Adrenal gland (tissue), 12 donors: ENCODE results near the gene NPAS3. TPM values are rescaled to one million over a fixed set of nuclear protein-coding genes. Genes with fewer than 3 reads are reported as not detected.

Experiments
- DNase-seq, 7 donors: peaks; one replicate each; pipeline ENCODE4 v3.0.0-alpha.2; 2019 to 2020
- H3K27ac ChIP-seq, 5 donors: fragments of 200-600 bp; sonication (generic) in 4 of 5; 1 replicate in 3 of 5; 2 replicates in 2 of 5; pipeline versions ENCODE4 v1.5.1 to v1.8.0; 2016 to 2020; ENCODE audit warnings: mild to moderate bottlenecking in 1 of 5
- H3K27me3 ChIP-seq: fragments of 200-600 bp; 2 replicates; pipeline ENCODE4 v1.8.0; 2021
- H3K36me3 ChIP-seq, 2 donors: fragments of 200-600 bp; replicated peaks in 1 of 2; 1 replicate in 1 of 2; 2 replicates in 1 of 2; pipeline versions ENCODE4 v1.5.1 to v1.8.0; 2018 to 2022
- H3K4me1 ChIP-seq, 2 donors: fragments of 200-600 bp; replicated peaks in 1 of 2; 1 replicate in 1 of 2; 2 replicates in 1 of 2; pipeline versions ENCODE4 v1.5.1 to v1.8.0; 2018 to 2021
- H3K4me3 ChIP-seq, 4 donors: fragments of 200-600 bp; sonication (generic) in 3 of 4; one replicate each; pipeline ENCODE4 v1.5.1; 2016 to 2018
- H3K9me3 ChIP-seq, 3 donors: fragments of 200-600 bp; sonication (generic) in 1 of 3; replicated peaks in 1 of 3; 1 replicate in 2 of 3; 2 replicates in 1 of 3; pipeline versions ENCODE4 v1.5.1 to v1.8.0; 2016 to 2021
- POLR2A ChIP-seq, 2 donors: fragments of 450-650 bp; IDR thresholded peaks; one replicate each; pipeline ENCODE4 v1.6.1; 2017; ENCODE audit warnings: antibody characterized with exemption in 2 of 2, mild to moderate bottlenecking in 2 of 2, moderate library complexity in 1 of 2
- WGBS, 4 donors: extraction: QIAGEN DNeasy Blood & Tissue Kit in 2 of 4; methylation state at CpG; one replicate each; pipeline versions ENCODE4 v1.1.5 to v1.1.7; 2013 to 2017; 5-methylcytosine and 5-hydroxymethylcytosine counted together
- intact Hi-C, 2 donors: fragments of 100-400 bp; cut with DNase I; formaldehyde crosslinking; loops; one replicate each; pipeline versions ENCODE4 v1.14.1 to v1.15.0; 2022 to 2023
- polyA plus RNA-seq, 3 donors: library from polyadenylated mRNA; stranded (reverse); fragments of 200-250 nt in 2 of 3; fragments of 350-450 nt in 1 of 3; fragmentation: Illumina TruSeq in 1 of 3; extraction: RNeasy Lipid Tissue Mini Kit (QIAGEN cat#74804) in 1 of 3; gene quantifications; one replicate each; pipeline ENCODE4 v1.2.3, GENCODE V29; 2013 to 2014
- total RNA-seq, 9 donors: library from RNA; depleted of rRNA in 4 of 9; stranded (reverse); fragments of >200 nt in 4 of 9; fragments of 120-200 nt in 1 of 9; fragmentation: NEBNext Ultra II Directional in 1 of 9; extraction: Animal tissue kit (Norgen Biotek cat#: 25700) in 1 of 9; gene quantifications; one replicate each; pipeline versions ENCODE4 v1.1.0 to v1.2.4, GENCODE V29; 2013 to 2023
- TF ChIP-seq, protein P1 (sequence below), 6 experiments: fragments of 450-650 bp in 4 of 6; fragments of 200-600 bp in 2 of 6; sonication (generic) in 1 of 6; IDR thresholded peaks; 1 replicate in 5 of 6; 2 replicates in 1 of 6; pipeline versions ENCODE4 v1.5.1 to v1.8.0; 2016 to 2021; ENCODE audit warnings: antibody characterized with exemption in 6 of 6, mild to moderate bottlenecking in 2 of 6, moderate library complexity in 1 of 6
- donor health status: healthy with polysubstance abuse.
- donor health status: Bipolar disorder and iron deficiency.
- donor health status: DM: yes; HTN: yes; CAD: no.
- donor health status: DM: no; HTN: no; CAD: no.
- donor health status: DM: no; HTN: no; CAD: no.
- donor health status: DM: yes; HTN: yes; CAD: no.

NPAS3 gene
- total and polyA plus RNA-seq, 12 donors: 0.36 to 7.5 (median 1.5) TPM

DNA sequence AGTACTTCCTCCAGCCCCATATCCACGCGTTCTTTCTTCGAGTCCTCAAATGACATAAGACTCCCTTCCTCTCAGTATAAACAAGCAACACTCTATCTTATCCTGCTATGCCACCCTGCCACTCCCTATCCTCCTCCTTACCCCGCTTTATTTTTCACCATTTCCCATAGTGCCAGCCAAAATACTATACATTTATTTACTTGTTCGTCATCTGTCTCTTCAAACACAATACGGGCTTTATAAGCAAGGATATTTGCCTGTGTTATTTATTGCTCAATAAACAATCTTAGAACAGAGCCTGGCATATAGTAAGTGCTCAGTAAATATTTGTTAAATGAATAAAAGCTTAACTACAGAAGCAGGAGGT is 567.3 kb downstream of the NPAS3 start:
- TF ChIP-seq, protein P1, sequence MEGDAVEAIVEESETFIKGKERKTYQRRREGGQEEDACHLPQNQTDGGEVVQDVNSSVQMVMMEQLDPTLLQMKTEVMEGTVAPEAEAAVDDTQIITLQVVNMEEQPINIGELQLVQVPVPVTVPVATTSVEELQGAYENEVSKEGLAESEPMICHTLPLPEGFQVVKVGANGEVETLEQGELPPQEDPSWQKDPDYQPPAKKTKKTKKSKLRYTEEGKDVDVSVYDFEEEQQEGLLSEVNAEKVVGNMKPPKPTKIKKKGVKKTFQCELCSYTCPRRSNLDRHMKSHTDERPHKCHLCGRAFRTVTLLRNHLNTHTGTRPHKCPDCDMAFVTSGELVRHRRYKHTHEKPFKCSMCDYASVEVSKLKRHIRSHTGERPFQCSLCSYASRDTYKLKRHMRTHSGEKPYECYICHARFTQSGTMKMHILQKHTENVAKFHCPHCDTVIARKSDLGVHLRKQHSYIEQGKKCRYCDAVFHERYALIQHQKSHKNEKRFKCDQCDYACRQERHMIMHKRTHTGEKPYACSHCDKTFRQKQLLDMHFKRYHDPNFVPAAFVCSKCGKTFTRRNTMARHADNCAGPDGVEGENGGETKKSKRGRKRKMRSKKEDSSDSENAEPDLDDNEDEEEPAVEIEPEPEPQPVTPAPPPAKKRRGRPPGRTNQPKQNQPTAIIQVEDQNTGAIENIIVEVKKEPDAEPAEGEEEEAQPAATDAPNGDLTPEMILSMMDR (IDR thresholded peaks at IDR 0.05): no peak
- no peak for TF ChIP-seq POLR2A (IDR thresholded peaks at IDR 0.05)
- 91 to 98% (median 93%) methylated on average over 6 of the region's 6 CpGs for WGBS, 4 donors
- intact Hi-C loops: no loop called here

DNA sequence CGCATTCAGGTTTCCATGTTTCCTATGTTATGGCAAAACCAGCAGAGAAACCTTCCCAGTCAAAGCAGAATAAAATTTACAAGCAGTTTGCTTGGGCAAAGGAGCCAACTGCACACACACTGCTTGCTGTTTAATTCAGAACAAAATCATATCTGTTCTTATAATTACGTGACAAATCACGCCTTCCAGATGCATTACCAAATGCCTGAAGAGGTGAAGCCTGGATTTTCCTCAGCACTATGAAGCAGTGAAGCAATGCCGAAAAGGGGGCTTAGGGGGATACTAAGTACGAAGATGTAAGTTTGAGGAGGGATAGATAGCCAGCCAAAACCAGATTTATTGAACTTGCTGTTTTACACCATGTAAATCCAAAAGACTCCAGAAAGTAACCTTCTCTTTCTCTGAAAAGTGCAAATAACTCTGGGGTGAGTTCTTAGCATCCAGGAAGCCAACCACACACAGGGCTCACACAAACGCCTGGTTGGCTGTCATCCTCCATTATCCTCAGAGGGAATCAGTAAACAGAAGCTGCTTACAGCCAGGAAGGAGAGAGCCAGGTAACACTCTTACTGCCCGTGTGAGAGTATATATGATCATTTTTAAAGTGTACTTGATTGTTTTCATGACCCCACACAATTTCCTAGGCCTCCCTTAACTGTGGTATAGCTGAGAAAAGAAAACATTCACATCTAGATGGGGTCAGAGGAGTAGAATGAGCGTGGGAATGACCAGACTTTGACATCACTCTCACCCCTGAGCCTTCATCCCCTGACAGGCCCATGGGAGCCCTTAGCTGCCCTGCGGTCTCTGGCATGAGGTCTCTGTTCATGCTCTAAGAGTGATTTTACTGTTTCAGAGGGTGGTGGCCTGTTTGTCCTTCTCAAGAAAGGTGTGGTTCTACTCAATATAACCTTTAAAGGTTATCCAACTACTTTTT is 569.7 kb downstream of the NPAS3 start:
- Histone ChIP-seq H3K4me3 (no peak overlapping the region), H3K9me3 (no peaks in the 10 kb centered on the region), H3K27me3 (no peaks in the 10 kb centered on the region), H3K27ac (no peak overlapping the region), H3K4me1 (no peaks in the 10 kb centered on the region), H3K36me3 (no peaks in the 10 kb centered on the region)
- intact Hi-C loops: no loop called here
- 85 to 92% (median 87%) methylated on average over 9 of the region's 9 CpGs for WGBS, 4 donors
- TF ChIP-seq POLR2A (IDR thresholded peaks at IDR 0.05): no peak
- TF ChIP-seq, protein P1 (IDR thresholded peaks at IDR 0.05): no peak
- DNase-seq: no peak

More for the DNA sequence above, 567.3 kb downstream of the NPAS3 start:
- Histone ChIP-seq H3K27ac (no peak overlapping the region), H3K27me3 (no peaks in the 10 kb centered on the region), H3K4me3 (no peak overlapping the region), H3K4me1 (no peaks in the 10 kb centered on the region), H3K36me3 (no peaks in the 10 kb centered on the region), H3K9me3 (no peaks in the 10 kb centered on the region)
- DNase-seq: no peak

DNA sequence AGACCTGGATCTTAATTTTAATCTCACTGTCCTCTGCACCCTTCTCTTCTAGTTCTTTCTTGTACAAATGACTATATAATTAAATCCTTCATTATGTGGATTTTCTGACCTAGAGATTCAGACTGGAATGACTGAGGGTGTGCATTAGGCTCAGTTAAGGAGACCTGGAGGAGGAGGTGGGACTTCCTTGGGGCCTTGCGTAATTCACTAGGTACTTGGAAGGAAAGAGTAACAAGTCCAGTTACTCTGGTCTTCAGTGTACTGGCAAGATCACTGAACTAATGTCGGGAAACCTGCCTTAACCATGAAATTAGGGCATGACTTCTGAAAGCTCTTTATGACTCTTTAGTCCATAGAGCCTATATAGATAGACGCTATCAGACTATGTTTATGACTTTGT is 570.8 kb downstream of the NPAS3 start:
- no peak overlapping the region for H3K4me3 ChIP-seq
- DNase-seq: no peak
- intact Hi-C loops: no loop called here
- no peaks in the 10 kb centered on the region for H3K27me3 ChIP-seq
- TF ChIP-seq, protein P1 (IDR thresholded peaks at IDR 0.05): no peak
- no peak for TF ChIP-seq POLR2A (IDR thresholded peaks at IDR 0.05)
- H3K9me3 ChIP-seq: no peaks in the 10 kb centered on the region
- no peaks in the 10 kb centered on the region for H3K4me1 ChIP-seq
- H3K36me3 ChIP-seq: no peaks in the 10 kb centered on the region
- no peak overlapping the region for H3K27ac ChIP-seq
- 90 to 98% (median 93%) methylated on average over 3 of the region's 3 CpGs for WGBS, 4 donors

DNA sequence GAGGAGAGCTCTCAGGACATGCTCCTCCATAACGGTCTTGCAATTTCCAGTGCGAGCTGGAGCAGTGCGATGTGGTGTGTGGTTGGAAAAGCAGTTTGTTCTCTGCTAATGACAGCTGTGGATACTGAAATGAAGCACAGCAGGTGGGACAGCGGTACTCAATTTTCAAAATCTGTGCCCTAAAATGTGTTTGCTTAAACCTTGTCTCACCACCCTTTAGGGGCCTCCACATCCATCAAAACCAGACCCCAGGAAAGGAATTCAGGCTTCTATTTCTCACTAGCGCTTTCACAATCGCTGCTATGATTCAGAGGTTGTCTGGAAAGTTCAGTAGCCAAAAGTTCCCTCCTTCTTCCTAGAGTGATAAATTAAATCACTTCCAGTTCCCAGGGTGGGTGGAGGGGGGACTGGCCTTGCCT is 571.4 kb downstream of the NPAS3 start:
- Histone ChIP-seq H3K4me3 (no peak overlapping the region), H3K9me3 (no peaks in the 10 kb centered on the region), H3K27me3 (no peaks in the 10 kb centered on the region), H3K36me3 (no peaks in the 10 kb centered on the region), H3K4me1 (no peaks in the 10 kb centered on the region), H3K27ac (no peak overlapping the region)
- intact Hi-C loops: no loop called here
- WGBS, 4 donors: 31 to 54% (median 46%) methylated on average over 5 to 6 of the region's 6 CpGs
- DNase-seq: peak in 5 of 7 donors; percentile 16 to 57 (median 34)
- TF ChIP-seq, protein P1 (IDR thresholded peaks at IDR 0.05): no peak
- no peak for TF ChIP-seq POLR2A (IDR thresholded peaks at IDR 0.05)
